Esophagus squamous epithelium (tissue), 4 donors: ENCODE measurements around the gene PRSS22.

Source experiments
- POLR2A ChIP-seq, 4 donors: fragments of 450-650 bp; IDR thresholded peaks; one replicate each; pipeline ENCODE4 v1.6.1; 2017; ENCODE audit warnings: antibody characterized with exemption in 4 of 4, mild to moderate bottlenecking in 4 of 4, moderate library complexity in 3 of 4
- TF ChIP-seq, protein P1 (sequence below), 6 experiments: fragments of 450-650 bp in 4 of 6; fragments of 200-600 bp in 2 of 6; sonication (generic) in 2 of 6; IDR thresholded peaks; one replicate each; pipeline ENCODE4 v1.5.1; 2016 to 2019; ENCODE audit warnings: antibody characterized with exemption in 6 of 6, mild to moderate bottlenecking in 4 of 6, moderate library complexity in 4 of 6

- no peak for TF ChIP-seq POLR2A (IDR thresholded peaks at IDR 0.05)
- TF ChIP-seq, protein P1, sequence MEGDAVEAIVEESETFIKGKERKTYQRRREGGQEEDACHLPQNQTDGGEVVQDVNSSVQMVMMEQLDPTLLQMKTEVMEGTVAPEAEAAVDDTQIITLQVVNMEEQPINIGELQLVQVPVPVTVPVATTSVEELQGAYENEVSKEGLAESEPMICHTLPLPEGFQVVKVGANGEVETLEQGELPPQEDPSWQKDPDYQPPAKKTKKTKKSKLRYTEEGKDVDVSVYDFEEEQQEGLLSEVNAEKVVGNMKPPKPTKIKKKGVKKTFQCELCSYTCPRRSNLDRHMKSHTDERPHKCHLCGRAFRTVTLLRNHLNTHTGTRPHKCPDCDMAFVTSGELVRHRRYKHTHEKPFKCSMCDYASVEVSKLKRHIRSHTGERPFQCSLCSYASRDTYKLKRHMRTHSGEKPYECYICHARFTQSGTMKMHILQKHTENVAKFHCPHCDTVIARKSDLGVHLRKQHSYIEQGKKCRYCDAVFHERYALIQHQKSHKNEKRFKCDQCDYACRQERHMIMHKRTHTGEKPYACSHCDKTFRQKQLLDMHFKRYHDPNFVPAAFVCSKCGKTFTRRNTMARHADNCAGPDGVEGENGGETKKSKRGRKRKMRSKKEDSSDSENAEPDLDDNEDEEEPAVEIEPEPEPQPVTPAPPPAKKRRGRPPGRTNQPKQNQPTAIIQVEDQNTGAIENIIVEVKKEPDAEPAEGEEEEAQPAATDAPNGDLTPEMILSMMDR (IDR thresholded peaks at IDR 0.05) = no peak
These were observed 27.6 kb downstream of the PRSS22 start for GRCh38 chr16:2830355-2830695.
